Inflammatory macrophage treated with lipopolysaccharide for 4 hours (primary cell): Measurements from ENCODE around the gene HBG1.
"Not testable (repeated sequence)": the region's sequence is repeated elsewhere in the genome, so short reads cannot be mapped to it uniquely, and the experiment has no call there.

ENCODE experiments used
- DNase-seq: peaks from one replicate; pipeline ENCODE4 v3.0.0-alpha.2; 2020

The HBG1 gene

GRCh38 chr11:5276697-5277096, 27.0 kb upstream of the HBG1 start:
- DNase-seq: no peak

GRCh38 chr11:5275369-5276110, 25.9 kb upstream of the HBG1 start:
- DNase-seq: no peak

GRCh38 chr11:5274395-5274794, 24.7 kb upstream of the HBG1 start:
- DNase-seq: no peak

GRCh38 chr11:5272395-5273017, 22.8 kb upstream of the HBG1 start:
- DNase-seq: no peak

GRCh38 chr11:5269715-5270147, 20.1 kb upstream of the HBG1 start, which contains the start of gene HBE1:
TSS of gene HBE1 (minus strand) at chr11:5269945. CDS start at chr11:5269890, 55 bp downstream.
- peak; percentile 17 for DNase-seq

GRCh38 chr11:5267033-5267563, 17.4 kb upstream of the HBG1 start:
- DNase-seq: no peak

- no peak for DNase-seq
Observed at GRCh38 chr11:5266609-5267008, 17.0 kb upstream of the HBG1 start.

GRCh38 chr11:5265832-5266231, 16.2 kb upstream of the HBG1 start:
- no peak for DNase-seq

GRCh38 chr11:5258543-5259262, 9.0 kb upstream of the HBG1 start:
- no peak for DNase-seq

GRCh38 chr11:5257296-5257695, 7.6 kb upstream of the HBG1 start:
- DNase-seq: no peak

GRCh38 chr11:5254646-5255413, 5.2 kb upstream of the HBG1 start, which contains the start of gene HBG2:
TSS of gene HBG2 (minus strand) at chr11:5254781. CDS start at chr11:5254728, 53 bp downstream.
- DNase-seq: not testable (repeated sequence)

GRCh38 chr11:5254023-5254422, 4.4 kb upstream of the HBG1 start:
- DNase-seq: peak; percentile 17

GRCh38 chr11:5253440-5253839, 3.8 kb upstream of the HBG1 start:
- DNase-seq: not testable (repeated sequence)

GRCh38 chr11:5252919-5253265, 3.2 kb upstream of the HBG1 start:
- DNase-seq: no peak

GRCh38 chr11:5252192-5252918, 2.7 kb upstream of the HBG1 start:
- no peak for DNase-seq

GRCh38 chr11:5251746-5252145, 2.1 kb upstream of the HBG1 start:
- DNase-seq: no peak

GRCh38 chr11:5250543-5251204, 1.0 kb upstream of the HBG1 start:
- no peak for DNase-seq

GRCh38 chr11:5248498-5248897, 1.2 kb downstream of the HBG1 start:
- not testable (repeated sequence) for DNase-seq

GRCh38 chr11:5247472-5248192, 2.0 kb downstream of the HBG1 start:
- DNase-seq: no peak

GRCh38 chr11:5246772-5247471, 2.7 kb downstream of the HBG1 start:
- DNase-seq: no peak
